HG03039 (cell line): ENCODE data around the gene DDX51.
A peak's percentile ranks its signal among the peaks of the same experiment; 100 is the strongest.
"Not testable (repeated sequence)": the region's sequence is repeated elsewhere in the genome, so short reads cannot be mapped to it uniquely, and the experiment has no call there.

Experiments used
- ATAC-seq: cut with Tn5 transposase; IDR thresholded peaks from one replicate; pipeline ENCODE4 v1.9.1; 2021; ENCODE audit warnings: mild to moderate bottlenecking, moderate library complexity; ENCODE audit not compliant: unreplicated experiment

The DDX51 gene

GRCh38 chr12:132154941-132155770, 11.0 kb upstream of the DDX51 start:
- ATAC-seq, result no peak

GRCh38 chr12:132154341-132154761, 10.2 kb upstream of the DDX51 start:
- ATAC-seq, result no peak

GRCh38 chr12:132153501-132154340, 9.6 kb upstream of the DDX51 start:
- no peak for ATAC-seq

- ATAC-seq, result no peak
Observed at GRCh38 chr12:132152953-132153352, 8.8 kb upstream of the DDX51 start.

- no peak for ATAC-seq
Observed at GRCh38 chr12:132152411-132152821, 8.3 kb upstream of the DDX51 start.

GRCh38 chr12:132151766-132152410, 7.8 kb upstream of the DDX51 start:
- ATAC-seq, result no peak

GRCh38 chr12:132151145-132151765, 7.1 kb upstream of the DDX51 start:
- ATAC-seq, result no peak

- ATAC-seq, result no peak
Observed at GRCh38 chr12:132150780-132151144, 6.6 kb upstream of the DDX51 start.

- not testable (repeated sequence) for ATAC-seq
Observed at GRCh38 chr12:132149526-132149925, 5.4 kb upstream of the DDX51 start.

GRCh38 chr12:132148368-132149045, 4.4 kb upstream of the DDX51 start:
- ATAC-seq, result no peak

GRCh38 chr12:132147423-132148367, 3.6 kb upstream of the DDX51 start:
- no peak for ATAC-seq

GRCh38 chr12:132146772-132147422, 2.8 kb upstream of the DDX51 start:
- no peak for ATAC-seq

GRCh38 chr12:132146098-132146497, 2.0 kb upstream of the DDX51 start:
- ATAC-seq, result no peak

GRCh38 chr12:132145334-132145733, 1.2 kb upstream of the DDX51 start:
- ATAC-seq, result no peak

- peak; percentile 1 for ATAC-seq
Observed at GRCh38 chr12:132144810-132145168, 670 bp upstream of the DDX51 start.

- peak; percentile 20 for ATAC-seq
Observed at GRCh38 chr12:132143336-132144071, 615 bp downstream of the DDX51 start.

GRCh38 chr12:132142679-132143335, 1.3 kb downstream of the DDX51 start:
- no peak for ATAC-seq
